K562 (cell line): ENCODE data around the gene WDFY2.

ENCODE experiments used
- ELF1 ChIP-seq: fragments of 200-800 bp; sonication (Bioruptor generic); IDR thresholded peaks from 2 replicates; pipeline ENCODE4 v1.6.1; 2016; ENCODE audit warnings: missing genetic modification characterization, missing compliant biosample characterization
- MYBL2 ChIP-seq, 2 experiments: fragments of 450-650 bp in 1 of 2; sonication (generic) in 1 of 2; formaldehyde crosslinking in 1 of 2; IDR thresholded peaks; 2 replicates each; pipeline versions ENCODE4 v1.6.1 to v1.8.1; 2017 to 2022; ENCODE audit warnings: borderline replicate concordance in 1 of 2, inconsistent platforms in 1 of 2, low read depth in 1 of 2, mild to moderate bottlenecking in 1 of 2, missing genetic modification reagents in 1 of 2, moderate library complexity in 1 of 2
- POLR2A ChIP-seq: fragments of 450-650 bp; conservative IDR thresholded peaks from 2 replicates; pipeline ENCODE4 v1.6.1; 2016
- USF1 ChIP-seq: sonication (generic); formaldehyde crosslinking; IDR thresholded peaks from 2 replicates; pipeline ENCODE4 v1.9.0; 2022; ENCODE audit warnings: mild to moderate bottlenecking, missing genetic modification reagents
- ZNF239 ChIP-seq: fragments of 250-450 bp; sonication (Bioruptor Pico); IDR thresholded peaks from 2 replicates; pipeline ENCODE4 v1.4.0; 2020; ENCODE audit warnings: mild to moderate bottlenecking
- ZNF274 ChIP-seq: IDR thresholded peaks from 2 replicates; pipeline ENCODE4 v1.6.1; 2011; ENCODE audit warnings: low read depth, mild to moderate bottlenecking, low read length, moderate library complexity, borderline replicate concordance

DNA sequence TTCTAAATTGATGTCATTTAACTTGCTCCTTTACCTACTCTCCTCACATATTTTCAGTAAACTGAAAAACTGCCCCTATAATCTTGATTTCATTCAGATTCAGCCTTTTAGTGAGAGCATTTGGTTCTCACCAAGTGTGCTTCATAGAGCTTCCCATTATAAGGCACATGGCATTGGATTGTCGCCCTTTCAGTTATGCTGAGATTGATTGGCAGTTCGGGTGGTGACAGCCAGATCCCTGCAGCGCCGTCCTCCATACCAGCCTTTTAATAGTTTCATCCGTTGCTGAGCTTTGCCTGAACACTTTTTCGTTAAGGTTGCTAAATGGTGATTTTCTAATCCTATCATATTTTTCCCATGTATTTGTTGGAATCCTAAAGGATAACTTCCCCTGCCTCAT lies 139.3 kb downstream of the WDFY2 start:
- TF ChIP-seq ZNF274 (no peak), ELF1 (tag) (no peak), ZNF239 (CRISPR knock-in tag) (no peak), MYBL2 (IDR thresholded peaks at IDR 0.05; ENCODE audit: low read depth) (no peak), MYBL2 (CRISPR knock-in tag; IDR thresholded peaks at IDR 0.05; ENCODE audit: borderline replicate concordance) (no peak), USF1 (CRISPR knock-in tag) (no peak), POLR2A (no peak)
